ENCODE results near the gene STRA8. TPM values are rescaled to one million over a fixed set of nuclear protein-coding genes. Genes with fewer than 3 reads are reported as not detected.
A peak's percentile ranks its signal among the peaks of the same experiment; 100 is the strongest.

The STRA8 gene
- total and polyA plus RNA-seq, 2 donors from 2014 or later = 0.43 TPM; not detected in 1

- Histone ChIP-seq H3K27me3 (ENCODE audit: control insufficient read depth, insufficient read depth, low read length) (no peaks in the 10 kb centered on the region), H3K9ac (ENCODE audit: low read length in 3 of 3) (no peak overlapping the region), H3K27ac (ENCODE audit: low read depth in 2 of 2, low read length in 2 of 2) (no peak overlapping the region), H3K4me3 (ENCODE audit: low read length in 3 of 3) (no peak overlapping the region), H3K4me1 (ENCODE audit: control insufficient read depth in 2 of 3, insufficient read depth in 2 of 3, low read depth in 1 of 3, low read length in 3 of 3) (no peaks in the 10 kb centered on the region), H3K36me3 (ENCODE audit: control insufficient read depth in 2 of 3, insufficient read depth in 3 of 3, low read length in 3 of 3) (no peaks in the 10 kb centered on the region), H3K9me3 (ENCODE audit: control insufficient read depth in 2 of 3, insufficient read depth in 1 of 3, low read length in 3 of 3) (no peaks in the 10 kb centered on the region)
- intact Hi-C loops (cut with DNase I) = no loop called here
- DNase-seq (peak in 1 of 5 donors; percentile 12), FAIRE-seq (no peak)
- TF ChIP-seq, protein P1, sequence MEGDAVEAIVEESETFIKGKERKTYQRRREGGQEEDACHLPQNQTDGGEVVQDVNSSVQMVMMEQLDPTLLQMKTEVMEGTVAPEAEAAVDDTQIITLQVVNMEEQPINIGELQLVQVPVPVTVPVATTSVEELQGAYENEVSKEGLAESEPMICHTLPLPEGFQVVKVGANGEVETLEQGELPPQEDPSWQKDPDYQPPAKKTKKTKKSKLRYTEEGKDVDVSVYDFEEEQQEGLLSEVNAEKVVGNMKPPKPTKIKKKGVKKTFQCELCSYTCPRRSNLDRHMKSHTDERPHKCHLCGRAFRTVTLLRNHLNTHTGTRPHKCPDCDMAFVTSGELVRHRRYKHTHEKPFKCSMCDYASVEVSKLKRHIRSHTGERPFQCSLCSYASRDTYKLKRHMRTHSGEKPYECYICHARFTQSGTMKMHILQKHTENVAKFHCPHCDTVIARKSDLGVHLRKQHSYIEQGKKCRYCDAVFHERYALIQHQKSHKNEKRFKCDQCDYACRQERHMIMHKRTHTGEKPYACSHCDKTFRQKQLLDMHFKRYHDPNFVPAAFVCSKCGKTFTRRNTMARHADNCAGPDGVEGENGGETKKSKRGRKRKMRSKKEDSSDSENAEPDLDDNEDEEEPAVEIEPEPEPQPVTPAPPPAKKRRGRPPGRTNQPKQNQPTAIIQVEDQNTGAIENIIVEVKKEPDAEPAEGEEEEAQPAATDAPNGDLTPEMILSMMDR (IDR thresholded peaks at IDR 0.05; ENCODE audit: borderline replicate concordance, extremely low read depth, insufficient read depth) = no peak
Measured at GRCh38 chr7:135275971-135276580, 42.4 kb downstream of the STRA8 start.

- H3K4me3 ChIP-seq (ENCODE audit: low read length in 3 of 3) = no peak overlapping the region
- H3K36me3 ChIP-seq (ENCODE audit: control insufficient read depth in 2 of 3, insufficient read depth in 3 of 3, low read length in 3 of 3) = no peaks in the 10 kb centered on the region
- TF ChIP-seq, protein P1 (IDR thresholded peaks at IDR 0.05; ENCODE audit: borderline replicate concordance, extremely low read depth, insufficient read depth) = no peak
- FAIRE-seq (no peak), DNase-seq (no peak)
- no peak overlapping the region for H3K27ac ChIP-seq (ENCODE audit: low read depth in 2 of 2, low read length in 2 of 2)
- no peaks in the 10 kb centered on the region for H3K27me3 ChIP-seq (ENCODE audit: control insufficient read depth, insufficient read depth, low read length)
- H3K9ac ChIP-seq (ENCODE audit: low read length in 3 of 3) = no peak overlapping the region
- no peaks in the 10 kb centered on the region for H3K9me3 ChIP-seq (ENCODE audit: control insufficient read depth in 2 of 3, insufficient read depth in 1 of 3, low read length in 3 of 3)
- no peaks in the 10 kb centered on the region for H3K4me1 ChIP-seq (ENCODE audit: control insufficient read depth in 2 of 3, insufficient read depth in 2 of 3, low read depth in 1 of 3, low read length in 3 of 3)
- intact Hi-C loops (cut with DNase I) = no loop called here
Measured at GRCh38 chr7:135277161-135277560, 43.5 kb downstream of the STRA8 start.

GRCh38 chr7:135281363-135281949, 47.8 kb downstream of the STRA8 start:
- Histone ChIP-seq H3K4me3 (ENCODE audit: low read length in 3 of 3) (peak overlapping the region in 1 of 3 donors; percentile 17), H3K27ac (ENCODE audit: low read depth in 2 of 2, low read length in 2 of 2) (no peak overlapping the region), H3K9me3 (ENCODE audit: control insufficient read depth in 2 of 3, insufficient read depth in 1 of 3, low read length in 3 of 3) (no peaks in the 10 kb centered on the region), H3K27me3 (ENCODE audit: control insufficient read depth, insufficient read depth, low read length) (no peaks in the 10 kb centered on the region), H3K4me1 (ENCODE audit: control insufficient read depth in 2 of 3, insufficient read depth in 2 of 3, low read depth in 1 of 3, low read length in 3 of 3) (no peaks in the 10 kb centered on the region), H3K9ac (ENCODE audit: low read length in 3 of 3) (no peak overlapping the region), H3K36me3 (ENCODE audit: control insufficient read depth in 2 of 3, insufficient read depth in 3 of 3, low read length in 3 of 3) (no peaks in the 10 kb centered on the region)
- intact Hi-C loops (cut with DNase I) = no loop called here
- TF ChIP-seq, protein P1 (IDR thresholded peaks at IDR 0.05; ENCODE audit: borderline replicate concordance, extremely low read depth, insufficient read depth) = peak; percentile 100
- DNase-seq (peak; percentile 75 to 94 (median 84)), FAIRE-seq (peak; percentile 86)
